A549 treated with DMSO at 1 μM for 4 hours (cell line): ENCODE data around the gene CLEC4G. TPM values are rescaled to one million over a fixed set of nuclear protein-coding genes. Genes with fewer than 3 reads are reported as not detected.

ENCODE experiments used
- total RNA-seq: library from RNA; stranded (reverse); fragments of 200-300 nt; extraction: Qiagen RNA extraction; gene quantifications from 5 replicates; pipeline ENCODE4 v1.2.3, GENCODE V29; 2022; ENCODE audit warnings: low read depth

The CLEC4G gene, protein sequence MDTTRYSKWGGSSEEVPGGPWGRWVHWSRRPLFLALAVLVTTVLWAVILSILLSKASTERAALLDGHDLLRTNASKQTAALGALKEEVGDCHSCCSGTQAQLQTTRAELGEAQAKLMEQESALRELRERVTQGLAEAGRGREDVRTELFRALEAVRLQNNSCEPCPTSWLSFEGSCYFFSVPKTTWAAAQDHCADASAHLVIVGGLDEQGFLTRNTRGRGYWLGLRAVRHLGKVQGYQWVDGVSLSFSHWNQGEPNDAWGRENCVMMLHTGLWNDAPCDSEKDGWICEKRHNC
- not detected in 5 replicates for total RNA-seq

DNA sequence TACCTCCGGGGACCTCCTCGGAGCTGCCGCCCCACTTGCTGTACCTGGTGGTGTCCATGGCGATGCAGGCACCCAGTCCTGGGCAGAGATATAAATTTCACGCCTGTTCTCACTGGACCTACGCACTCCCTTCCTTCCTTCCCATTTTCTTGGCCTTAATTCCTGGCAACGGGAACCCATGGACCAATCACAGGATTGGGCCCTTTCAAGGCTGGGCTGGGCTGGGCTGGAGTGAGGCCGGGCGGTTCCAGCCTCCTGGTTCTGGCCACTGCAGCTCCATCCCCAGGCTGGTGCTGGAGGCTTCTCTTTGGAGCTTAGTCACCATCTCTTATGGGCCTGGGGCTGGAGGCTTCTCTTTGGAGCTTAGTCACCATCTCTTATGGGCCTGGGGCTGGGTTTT, at the start of gene CLEC4G:
CLEC4G (minus strand) TSS at position 66 of the 400 bp plus-strand sequence; CDS start at position 58, 8 bp downstream.

DNA sequence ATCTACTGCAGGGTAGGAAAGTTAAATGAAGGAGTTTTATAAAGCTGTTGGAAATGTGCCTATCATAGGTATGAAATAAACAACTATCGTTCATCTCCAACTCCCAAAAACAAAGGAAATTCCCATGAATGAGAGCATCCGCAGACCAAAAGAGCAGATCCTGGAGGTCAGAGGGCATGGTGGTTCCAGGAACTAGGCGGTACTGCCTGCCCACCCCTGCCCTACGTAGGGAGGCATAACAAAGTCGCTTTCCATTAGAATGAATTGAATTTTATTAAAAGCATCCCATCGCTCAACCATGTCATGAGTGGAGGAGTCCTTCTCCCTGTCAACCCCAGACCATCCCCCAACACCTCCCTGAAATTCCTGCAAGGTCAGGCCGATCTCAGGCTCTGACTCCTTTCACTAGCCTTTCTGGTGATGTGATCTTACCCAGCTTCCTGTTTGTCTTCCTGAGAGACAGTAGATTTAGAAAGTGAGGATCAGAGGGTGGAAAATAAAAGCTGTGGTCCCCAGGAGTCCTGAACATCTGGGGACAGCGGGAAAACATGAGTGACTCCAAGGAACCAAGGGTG, 30.9 kb upstream of the CLEC4G start, which contains the start of gene CLEC4M:
CLEC4M (plus strand) TSS at position 525 of the 575 bp plus-strand sequence; CDS start at position 549, 24 bp downstream.

DNA sequence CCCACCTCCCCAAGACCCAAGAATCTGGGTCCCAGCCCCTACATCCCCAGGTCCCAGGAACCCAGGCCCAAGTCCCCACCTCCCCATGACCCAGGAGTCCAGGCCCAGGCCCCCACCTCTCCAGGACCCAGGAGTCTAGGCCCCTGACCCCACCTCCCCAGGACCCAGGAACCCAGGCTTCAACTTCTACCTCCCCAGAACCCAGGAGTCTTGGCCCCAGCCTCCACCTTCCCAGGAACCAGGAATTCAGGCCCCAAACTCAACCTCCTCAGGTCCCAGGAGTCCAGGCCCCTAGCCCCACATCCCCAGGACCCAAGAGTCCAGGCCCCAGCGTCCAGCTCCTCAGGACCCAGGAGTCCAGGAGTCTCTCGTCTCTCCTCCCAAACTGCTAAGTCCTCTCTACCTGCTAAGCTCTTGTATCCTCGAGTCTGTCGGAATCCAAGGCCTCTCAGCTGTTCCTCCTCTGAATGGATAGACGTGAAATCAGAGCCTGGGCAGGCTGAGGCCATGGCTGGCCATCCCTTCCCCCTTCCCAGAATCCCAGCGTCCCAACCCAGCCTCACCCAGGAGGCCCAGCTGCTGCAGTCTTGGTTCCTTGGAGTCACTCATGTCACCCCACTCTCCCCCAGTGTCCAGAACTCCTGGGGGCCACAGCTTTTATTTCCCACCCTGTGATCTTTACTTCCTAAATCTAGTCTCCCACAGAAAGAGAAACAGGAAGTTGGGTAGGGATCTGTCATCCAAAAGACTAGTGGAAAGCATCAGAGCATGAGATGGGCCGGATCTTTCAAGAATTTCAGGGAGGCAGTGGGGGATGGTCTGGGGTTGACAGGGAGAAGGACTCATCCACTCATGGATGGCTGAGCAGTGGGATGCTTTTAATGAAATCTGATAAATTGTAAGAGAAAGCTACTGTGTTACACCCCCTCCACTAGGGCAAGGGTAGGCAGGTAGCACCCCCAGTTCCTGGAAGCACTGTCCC, 15.3 kb upstream of the CLEC4G start, which contains the start of gene CD209:
CD209 (minus strand) TSS at position 632 of the 982 bp plus-strand sequence; CDS start at position 609, 23 bp downstream.

GRCh38 chr19:7701654-7702457, 30.1 kb downstream of the CLEC4G start, which contains the start of gene FCER2:
FCER2 (minus strand) TSS chr19:7702131; CDS start chr19:7699760, 2,371 bp downstream.

DNA sequence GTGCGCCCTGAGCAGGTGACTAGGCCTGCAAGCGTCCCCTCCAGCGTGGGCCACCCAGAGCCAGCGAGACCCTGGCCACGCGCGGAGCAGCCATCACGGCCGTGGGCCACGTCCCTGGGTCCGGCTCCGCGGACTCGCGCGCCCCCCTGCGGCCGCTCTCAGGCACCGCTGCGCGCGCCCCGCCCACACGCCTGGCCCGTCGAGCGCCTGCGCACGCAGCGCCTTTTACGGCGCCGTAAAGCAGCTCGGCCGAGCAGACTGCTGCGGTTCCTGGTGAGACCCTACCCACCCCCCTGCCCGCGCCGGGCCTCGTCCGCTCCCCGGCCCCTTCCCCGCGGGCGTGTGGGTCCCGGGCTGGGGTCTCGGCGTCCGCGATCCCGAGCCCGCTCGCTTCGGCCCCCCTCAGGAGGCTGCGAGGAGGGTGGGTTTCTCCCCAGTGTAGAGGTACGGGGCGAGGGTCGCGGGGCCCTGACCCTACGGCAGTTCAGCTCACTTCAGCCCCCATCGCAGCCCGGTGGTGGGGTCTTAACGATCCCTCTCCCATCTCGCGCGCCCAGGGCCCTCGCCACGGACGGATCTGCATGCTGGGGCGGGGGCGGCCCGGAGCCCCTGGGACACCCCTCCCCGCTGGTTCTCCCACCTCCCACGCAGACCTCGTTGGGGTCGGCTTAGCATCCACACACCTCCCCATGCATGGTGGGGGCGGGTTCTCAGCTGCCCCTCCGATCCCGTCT, 51.1 kb downstream of the CLEC4G start, which contains the start of gene TRAPPC5:
TRAPPC5 (plus strand) TSS at position 228 of the 734 bp plus-strand sequence. CDS start 1,421 bp downstream, outside the sequence.

Other genes with a start within 250 kb of the CLEC4G start
- gene PEX11G, start 243.1 kb downstream of the CLEC4G start, total RNA-seq, result 1.7 to 2.3 TPM (median 1.9 TPM) in 5 replicates
- 14.7 to 21.4 TPM (median 16.0 TPM) in 5 replicates for gene ZNF358, start 216.0 kb downstream of the CLEC4G start, total RNA-seq
- gene MCOLN1, start 209.5 kb downstream of the CLEC4G start, total RNA-seq, result 9.9 to 15.7 TPM (median 11.8 TPM) in 5 replicates
- 32.5 to 42.9 TPM (median 34.6 TPM) in 5 replicates for gene PNPLA6, start 196.4 kb downstream of the CLEC4G start, total RNA-seq
- 2.5 to 4.6 TPM (median 4.1 TPM) in 5 replicates for gene CAMSAP3, start 136.2 kb downstream of the CLEC4G start, total RNA-seq
- 22.3 to 28.5 TPM (median 25.5 TPM) in 5 replicates for gene XAB2, start 102.6 kb downstream of the CLEC4G start, total RNA-seq
- 44.0 to 65.6 TPM (median 46.6 TPM) in 5 replicates for gene PET100, start 102.3 kb downstream of the CLEC4G start, total RNA-seq
- not detected in 5 replicates for gene PCP2, start 98.4 kb downstream of the CLEC4G start, total RNA-seq
- gene STXBP2, start 95.0 kb downstream of the CLEC4G start, total RNA-seq, result 36.6 to 42.0 TPM (median 39.7 TPM) in 5 replicates
- gene RETN, start 63.1 kb downstream of the CLEC4G start, total RNA-seq, result not detected in 5 replicates
- not detected in 5 replicates for gene MCEMP1, start 55.0 kb downstream of the CLEC4G start, total RNA-seq
- 43.8 to 95.6 TPM (median 89.8 TPM) in 5 replicates for gene TRAPPC5, start 51.3 kb downstream of the CLEC4G start, total RNA-seq
- not detected in 5 replicates for gene FCER2, start 30.0 kb downstream of the CLEC4G start, total RNA-seq
- not detected in 5 replicates for gene CD209, start 15.4 kb upstream of the CLEC4G start, total RNA-seq
- gene CLEC4M, start 31.1 kb upstream of the CLEC4G start, total RNA-seq, result 0.06 TPM in 1 of 5 replicates, not detected in the others
- gene EVI5L, start 98.1 kb upstream of the CLEC4G start, total RNA-seq, result 1.3 to 1.7 TPM (median 1.5 TPM) in 5 replicates
- 0.20 to 0.48 TPM (median 0.34 TPM) in 5 replicates for gene PRR36, start 142.3 kb upstream of the CLEC4G start, total RNA-seq
- gene LRRC8E, start 156.4 kb upstream of the CLEC4G start, total RNA-seq, result 6.1 to 8.9 TPM (median 7.1 TPM) in 5 replicates
- 11.8 to 18.7 TPM (median 16.9 TPM) in 5 replicates for gene MAP2K7, start 171.8 kb upstream of the CLEC4G start, total RNA-seq
- 0.52 to 1.8 TPM (median 1.7 TPM) in 5 replicates for gene TGFBR3L, start 182.7 kb upstream of the CLEC4G start, total RNA-seq
- gene SNAPC2, start 188.2 kb upstream of the CLEC4G start, total RNA-seq, result 19.9 to 29.9 TPM (median 28.1 TPM) in 5 replicates
- 10.0 to 22.5 TPM (median 17.0 TPM) in 5 replicates for gene CTXN1, start 194.0 kb upstream of the CLEC4G start, total RNA-seq
- gene TIMM44, start 211.6 kb upstream of the CLEC4G start, total RNA-seq, result 23.8 to 33.8 TPM (median 29.2 TPM) in 5 replicates